OCI-LY7 (cell line): ENCODE measurements around the gene CPB1. TPM values are rescaled to one million over a fixed set of nuclear protein-coding genes. Genes with fewer than 3 reads are reported as not detected.

Experiments
- BruUV-seq: library from RNA; stranded (reverse); fragments of 400-500 nt; replicated peaks from 2 replicates; lab custom pipeline; 2021; lab: Mats Ljungman, UMichigan
- CTCF ChIA-PET: fragments of 300-600 bp; sonication (Branson Sonifier 250); formaldehyde crosslinking; loops from one replicate; lab custom pipeline; 2022; ENCODE audit warnings: antibody characterized with exemption; ENCODE audit not compliant: unreplicated experiment; lab: Charles Lee
- POLR2A ChIA-PET: fragments of 300-600 bp; sonication (Branson Sonifier 250); formaldehyde crosslinking; loops from one replicate; lab custom pipeline; 2022; ENCODE audit warnings: antibody characterized with exemption; lab: Charles Lee
- DNase-seq: peaks from one replicate; pipeline ENCODE4 v3.0.0-alpha.2; 2015; ENCODE audit warnings: low spot score
- H2AFZ ChIP-seq: fragments of 200-600 bp; sonication (generic), shearing (Covaris generic); 2 replicates; pipeline ENCODE4 v1.6.1; 2014; ENCODE audit warnings: mild to moderate bottlenecking, antibody characterized with exemption, low read length, moderate library complexity
- H3K27ac ChIP-seq: fragments of 200-600 bp; sonication (generic); 2 replicates; pipeline ENCODE4 v1.5.1; 2014; ENCODE audit warnings: mixed run types, low read depth, mild to moderate bottlenecking, moderate library complexity, low read length, inconsistent platforms; ENCODE audit not compliant: poor library complexity, severe bottlenecking
- H3K36me3 ChIP-seq: fragments of 200-600 bp; sonication (generic); 2 replicates; pipeline ENCODE4 v1.6.1; 2014; ENCODE audit warnings: mild to moderate bottlenecking, antibody characterized with exemption, low read length, moderate library complexity, mixed read lengths; ENCODE audit not compliant: insufficient read depth
- H3K4me1 ChIP-seq: fragments of 200-600 bp; sonication (generic); 2 replicates; pipeline ENCODE4 v1.5.1; 2014; ENCODE audit warnings: mild to moderate bottlenecking, low read length; ENCODE audit not compliant: insufficient read depth, poor library complexity, severe bottlenecking
- H3K4me2 ChIP-seq: fragments of 200-600 bp; sonication (generic); 2 replicates; pipeline ENCODE4 v1.6.1; 2014; ENCODE audit warnings: mild to moderate bottlenecking, low read length
- H3K4me3 ChIP-seq: fragments of 200-600 bp; sonication (generic); 2 replicates; pipeline ENCODE4 v1.5.1; 2014; ENCODE audit warnings: mild to moderate bottlenecking, low read depth, low read length; ENCODE audit not compliant: poor library complexity, severe bottlenecking
- H3K79me2 ChIP-seq: fragments of 200-600 bp; sonication (generic); 2 replicates; pipeline ENCODE4 v1.6.1; 2016; ENCODE audit warnings: low read depth, mild to moderate bottlenecking, low read length, moderate library complexity, mixed read lengths; ENCODE audit not compliant: insufficient read depth
- H3K9me2 ChIP-seq: fragments of 200-600 bp; sonication (generic); 2 replicates; pipeline ENCODE4 v1.6.1; 2016; ENCODE audit warnings: mild to moderate bottlenecking, low read length, mixed read lengths; ENCODE audit not compliant: insufficient read depth
- H3K9me3 ChIP-seq: fragments of 200-600 bp; sonication (generic); 2 replicates; pipeline ENCODE4 v1.6.1; 2014; ENCODE audit warnings: mild to moderate bottlenecking, mixed run types, low read length, mixed read lengths
- H4K20me1 ChIP-seq: fragments of 200-600 bp; sonication (generic); 2 replicates; pipeline ENCODE4 v1.6.1; 2014; ENCODE audit warnings: mild to moderate bottlenecking, antibody characterized with exemption, low read length, moderate library complexity, mixed read lengths; ENCODE audit not compliant: insufficient read depth
- CTCF ChIP-seq: fragments of 200-600 bp; sonication (generic); conservative IDR thresholded peaks from 2 replicates; pipeline ENCODE4 v1.5.1; 2014; ENCODE audit warnings: mild to moderate bottlenecking, antibody characterized with exemption, low read length, moderate library complexity, mixed read lengths
- EZH2phosphoT487 ChIP-seq: fragments of 200-600 bp; sonication (generic); IDR thresholded peaks from 2 replicates; pipeline ENCODE4 v1.6.1; 2018; ENCODE audit warnings: low read depth, borderline replicate concordance, mild to moderate bottlenecking, mixed run types, antibody characterized with exemption, low read length, moderate library complexity, mixed read lengths
- intact Hi-C: fragments of 100-400 bp; cut with micrococcal nuclease; formaldehyde crosslinking; loops from one replicate; pipeline ENCODE4 v1.10.0; 2022; ENCODE audit not compliant: unreplicated experiment
- total RNA-seq, 2 experiments: library from RNA; depleted of rRNA in 1 of 2; stranded (reverse); fragments of >200 nt in 1 of 2; shearing (Covaris generic) in 1 of 2; gene quantifications; 2 replicates each; pipeline ENCODE4 v1.2.3, GENCODE V29; 2014 to 2022

The CPB1 gene
- total RNA-seq, 2 experiments from 2014 or later = not detected

- H3K4me2 ChIP-seq = no peak overlapping the region
- DNase-seq = no peak
- no peaks in the 10 kb centered on the region for H4K20me1 ChIP-seq
- CTCF ChIA-PET = no interaction called here
- H3K79me2 ChIP-seq = no peaks in the 10 kb centered on the region
- BruUV-seq = no TSS peak
- no peaks in the 10 kb centered on the region for H3K9me2 ChIP-seq
- H3K36me3 ChIP-seq = no peaks in the 10 kb centered on the region
- H2AFZ ChIP-seq = no peak overlapping the region
- no peaks in the 10 kb centered on the region for H3K4me1 ChIP-seq
- TF ChIP-seq EZH2phosphoT487 = no peak
- TF ChIP-seq CTCF = no peak
- H3K4me3 ChIP-seq = no peak overlapping the region
- no peaks in the 10 kb centered on the region for H3K9me3 ChIP-seq
- POLR2A ChIA-PET = no interaction called here
- intact Hi-C loops = no loop called here
- H3K27ac ChIP-seq = no peak overlapping the region
Measured at GRCh38 chr3:148906667-148907066, 79.1 kb downstream of the CPB1 start.

Other genes starting within 250 kb of the CPB1 start
- not detected in 2 replicates for gene AGTR1, start 129.9 kb upstream of the CPB1 start, total RNA-seq (2014; rRNA removed; shearing (Covaris generic))
- not detected in 2 replicates for gene AGTR1, start 129.9 kb upstream of the CPB1 start, total RNA-seq (2022)
- not detected in 2 replicates for gene CPA3, start 37.5 kb downstream of the CPB1 start, total RNA-seq (2014; rRNA removed; shearing (Covaris generic))
- not detected in 2 replicates for gene CPA3, start 37.5 kb downstream of the CPB1 start, total RNA-seq (2022)
- gene GYG1, start 163.7 kb downstream of the CPB1 start, total RNA-seq (2014; rRNA removed; shearing (Covaris generic)) = 9.6 and 11.5 TPM in 2 replicates
- 53.6 and 54.5 TPM in 2 replicates for gene GYG1, start 163.7 kb downstream of the CPB1 start, total RNA-seq (2022)